Nephron progenitor cell (in vitro differentiated cells): Measurements from ENCODE around the gene FTSJ3.
"Not testable (repeated sequence)": the region's sequence is repeated elsewhere in the genome, so short reads cannot be mapped to it uniquely, and the experiment has no call there.

Experiments used
- DNase-seq: peaks from one replicate; pipeline ENCODE4 v3.0.0; 2021
- H3K27ac Mint-ChIP-seq: 2 replicates; pipeline ENCODE4 v1.8.0; 2021; ENCODE audit warnings: mild to moderate bottlenecking, moderate library complexity, mixed read lengths
- H3K27me3 Mint-ChIP-seq: 2 replicates; pipeline ENCODE4 v1.8.0; 2021; ENCODE audit warnings: mild to moderate bottlenecking, low read depth, mixed read lengths; ENCODE audit not compliant: poor library complexity
- H3K36me3 Mint-ChIP-seq: 2 replicates; pipeline ENCODE4 v1.8.0; 2021; ENCODE audit warnings: low read depth, mixed read lengths
- H3K4me1 Mint-ChIP-seq: 2 replicates; pipeline ENCODE4 v1.8.0; 2021; ENCODE audit warnings: mixed read lengths
- H3K4me3 Mint-ChIP-seq: 2 replicates; pipeline ENCODE4 v1.8.0; 2021; ENCODE audit warnings: mild to moderate bottlenecking, moderate library complexity, mixed read lengths
- H3K9me3 Mint-ChIP-seq: 2 replicates; pipeline ENCODE4 v1.8.0; 2021; ENCODE audit warnings: mild to moderate bottlenecking, moderate library complexity, mixed read lengths
- CTCF ChIP-seq: fragments of 200-600 bp; sonication (generic); IDR thresholded peaks from 2 replicates; pipeline ENCODE4 v1.5.0; 2021; ENCODE audit warnings: antibody characterized with exemption

The FTSJ3 gene

GRCh38 chr17:63859257-63859656 lies 31.8 kb upstream of the FTSJ3 start:
- no peak for TF ChIP-seq CTCF
- H3K9me3 Mint-ChIP-seq = no peaks in the 10 kb centered on the region
- H3K4me1 Mint-ChIP-seq = no peaks in the 10 kb centered on the region
- no peaks in the 10 kb centered on the region for H3K36me3 Mint-ChIP-seq
- H3K27ac Mint-ChIP-seq = no peak overlapping the region
- no peak for DNase-seq
- no peak overlapping the region for H3K4me3 Mint-ChIP-seq
- peaks cover 47% of the 10 kb centered on the region for H3K27me3 Mint-ChIP-seq

GRCh38 chr17:63856425-63856824 lies 29.0 kb upstream of the FTSJ3 start:
- not testable (repeated sequence) for DNase-seq, H3K36me3 Mint-ChIP-seq, H3K4me3 Mint-ChIP-seq, H3K27ac Mint-ChIP-seq, H3K9me3 Mint-ChIP-seq, H3K4me1 Mint-ChIP-seq
- peaks cover 72% of the 10 kb centered on the region for H3K27me3 Mint-ChIP-seq

DNA sequence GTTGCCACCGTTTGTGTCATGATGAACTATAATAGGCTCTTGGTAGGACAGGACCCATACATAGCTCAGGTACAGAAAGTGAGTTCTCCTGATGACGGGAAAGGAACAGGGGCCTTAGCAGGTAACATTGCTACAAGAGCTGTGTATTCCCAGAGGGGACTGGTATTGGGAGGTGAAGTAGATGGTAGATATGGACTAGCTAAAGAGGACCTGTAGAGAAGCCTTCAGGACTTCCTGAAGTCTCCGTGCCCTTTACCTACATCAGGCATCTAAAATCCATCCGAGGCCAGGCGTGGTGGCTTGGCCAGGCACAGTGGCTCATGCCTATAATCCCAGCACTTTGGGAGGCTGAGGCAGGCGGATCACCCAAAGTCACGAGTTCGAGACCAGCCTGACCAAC lies 27.7 kb upstream of the FTSJ3 start:
- Mint-ChIP-seq H3K36me3 (no peaks in the 10 kb centered on the region), H3K4me1 (no peaks in the 10 kb centered on the region), H3K4me3 (no peak overlapping the region), H3K27ac (no peak overlapping the region), H3K27me3 (peaks cover 83% of the 10 kb centered on the region), H3K9me3 (no peaks in the 10 kb centered on the region)
- no peak for DNase-seq
- no peak for TF ChIP-seq CTCF

- Mint-ChIP-seq H3K36me3 (no peaks in the 10 kb centered on the region), H3K27me3 (peaks cover 82% of the 10 kb centered on the region), H3K9me3 (peaks cover 2% of the 10 kb centered on the region), H3K4me3 (no peak overlapping the region), H3K4me1 (no peaks in the 10 kb centered on the region), H3K27ac (no peak overlapping the region)
- no peak for TF ChIP-seq CTCF
- DNase-seq = no peak
Observed at GRCh38 chr17:63854709-63855108, 27.2 kb upstream of the FTSJ3 start.

- no peak overlapping the region for H3K27ac Mint-ChIP-seq
- H3K27me3 Mint-ChIP-seq = peaks cover 82% of the 10 kb centered on the region
- peaks cover 17% of the 10 kb centered on the region for H3K9me3 Mint-ChIP-seq
- H3K4me1 Mint-ChIP-seq = no peaks in the 10 kb centered on the region
- TF ChIP-seq CTCF = no peak
- H3K4me3 Mint-ChIP-seq = no peak overlapping the region
- H3K36me3 Mint-ChIP-seq = peaks cover 6% of the 10 kb centered on the region
- no peak for DNase-seq
Observed at GRCh38 chr17:63853260-63853659, 25.8 kb upstream of the FTSJ3 start.

DNA sequence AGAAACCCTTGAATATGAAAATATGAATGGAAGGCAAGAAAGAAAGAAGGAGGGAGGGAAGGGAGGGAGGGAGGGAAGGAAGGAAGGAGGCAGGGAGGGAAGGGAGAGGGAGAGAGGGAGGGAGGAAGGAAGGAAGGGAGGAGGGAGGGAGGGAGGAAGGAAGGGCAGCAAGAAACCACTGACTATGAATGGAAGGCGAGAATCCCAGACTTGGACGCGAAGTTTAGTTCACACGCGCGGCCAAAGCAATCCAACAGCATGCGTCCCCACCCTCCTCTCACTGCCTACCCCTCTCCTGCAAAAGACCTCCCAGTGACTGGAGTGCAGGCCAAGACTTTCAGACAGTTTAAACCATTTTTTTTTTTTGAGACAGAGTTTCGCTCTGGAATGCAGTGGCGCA lies 22.9 kb upstream of the FTSJ3 start:
- TF ChIP-seq CTCF = no peak
- peaks cover 25% of the 10 kb centered on the region for H3K9me3 Mint-ChIP-seq
- peaks cover 92% of the 10 kb centered on the region for H3K27me3 Mint-ChIP-seq
- no peaks in the 10 kb centered on the region for H3K4me1 Mint-ChIP-seq
- no peak overlapping the region for H3K4me3 Mint-ChIP-seq
- H3K27ac Mint-ChIP-seq = no peak overlapping the region
- H3K36me3 Mint-ChIP-seq = peaks cover 11% of the 10 kb centered on the region
- no peak for DNase-seq
